Prostate gland (tissue), 2 donors: ENCODE data around the gene STK35. TPM values are rescaled to one million over a fixed set of nuclear protein-coding genes. Genes with fewer than 3 reads are reported as not detected.
A peak's percentile ranks its signal among the peaks of the same experiment; 100 is the strongest.

Experiments used
- DNase-seq: peaks from one replicate; pipeline ENCODE4 v3.0.0-alpha.2; 2019; ENCODE audit warnings: low spot score
- H3K27ac ChIP-seq, 2 donors: fragments of 200-600 bp; sonication (generic); 2 replicates each; pipeline ENCODE4 v1.5.1; 2017 to 2019
- H3K27me3 ChIP-seq: fragments of 200-600 bp; sonication (generic); replicated peaks from 2 replicates; pipeline ENCODE4 v1.5.1; 2019; ENCODE audit not compliant: insufficient read depth
- H3K36me3 ChIP-seq, 2 donors: fragments of 200-600 bp; sonication (generic); 1 replicate in 1 of 2; 2 replicates in 1 of 2; pipeline versions ENCODE4 v1.5.1 to v1.8.1; 2017 to 2019
- H3K4me1 ChIP-seq: fragments of 200-600 bp; sonication (generic); replicated peaks from 2 replicates; pipeline ENCODE4 v1.5.1; 2019
- H3K4me3 ChIP-seq, 2 donors: fragments of 200-600 bp; sonication (generic); 2 replicates each; pipeline ENCODE4 v1.5.1; 2017 to 2019
- H3K9me3 ChIP-seq: fragments of 200-600 bp; sonication (generic); 2 replicates; pipeline ENCODE4 v1.5.1; 2017
- POLR2A ChIP-seq: fragments of 450-650 bp; IDR thresholded peaks from one replicate; pipeline ENCODE4 v1.6.1; 2016; ENCODE audit warnings: antibody characterized with exemption, mild to moderate bottlenecking
- POLR2AphosphoS5 ChIP-seq: sonication (generic); formaldehyde crosslinking; IDR thresholded peaks from one replicate; pipeline ENCODE4 v1.6.1; 2017; ENCODE audit warnings: antibody characterized with exemption
- WGBS: methylation state at CpG from one replicate; pipeline ENCODE4 v1.1.5; 2018; 5-methylcytosine and 5-hydroxymethylcytosine counted together
- intact Hi-C: fragments of 100-400 bp; cut with DNase I; formaldehyde crosslinking; loops from one replicate; pipeline ENCODE4 v1.14.2; 2022
- total RNA-seq, 2 donors: library from RNA; depleted of rRNA; stranded (reverse); fragments of >200 nt; gene quantifications; one replicate each; pipeline ENCODE4 v1.1.0, GENCODE V29; 2016
- TF ChIP-seq, protein P1 (sequence below), 4 experiments: fragments of 200-600 bp in 2 of 4; fragments of 450-650 bp in 2 of 4; sonication (generic) in 2 of 4; IDR thresholded peaks; 1 replicate in 3 of 4; 2 replicates in 1 of 4; pipeline ENCODE4 v1.5.1; 2016 to 2019; ENCODE audit warnings: antibody characterized with exemption in 4 of 4, mild to moderate bottlenecking in 2 of 4, moderate library complexity in 2 of 4

Gene STK35
- total RNA-seq, 2 donors from 2014 or later = 24.2 to 40.7 TPM

DNA sequence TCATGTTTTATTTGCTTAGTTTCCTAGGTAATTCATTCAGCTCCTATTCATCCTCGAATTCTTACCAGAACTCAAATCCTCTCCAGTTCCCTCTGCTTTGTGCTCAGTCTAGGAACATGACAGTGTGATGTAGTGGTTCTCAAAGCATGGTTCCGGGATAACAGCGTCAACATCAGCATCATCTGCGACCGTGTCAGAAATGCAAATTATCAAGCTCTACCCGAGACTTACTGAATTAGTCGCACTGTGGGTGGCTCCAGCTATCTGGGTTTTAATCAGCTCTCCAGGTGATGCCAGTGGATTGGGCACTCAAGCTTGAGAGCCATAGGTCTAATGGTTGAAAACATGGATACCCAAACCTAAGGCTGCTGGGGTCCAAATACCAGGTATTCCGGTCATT lies 7.7 kb upstream of the STK35 start:
- 47% methylated on average over 8 of the region's 8 CpGs for WGBS
- H3K4me1 ChIP-seq = no peaks in the 10 kb centered on the region
- no peak overlapping the region for H3K4me3 ChIP-seq
- H3K36me3 ChIP-seq = no peaks in the 10 kb centered on the region
- TF ChIP-seq POLR2AphosphoS5 (no peak), POLR2A (no peak)
- TF ChIP-seq, protein P1, sequence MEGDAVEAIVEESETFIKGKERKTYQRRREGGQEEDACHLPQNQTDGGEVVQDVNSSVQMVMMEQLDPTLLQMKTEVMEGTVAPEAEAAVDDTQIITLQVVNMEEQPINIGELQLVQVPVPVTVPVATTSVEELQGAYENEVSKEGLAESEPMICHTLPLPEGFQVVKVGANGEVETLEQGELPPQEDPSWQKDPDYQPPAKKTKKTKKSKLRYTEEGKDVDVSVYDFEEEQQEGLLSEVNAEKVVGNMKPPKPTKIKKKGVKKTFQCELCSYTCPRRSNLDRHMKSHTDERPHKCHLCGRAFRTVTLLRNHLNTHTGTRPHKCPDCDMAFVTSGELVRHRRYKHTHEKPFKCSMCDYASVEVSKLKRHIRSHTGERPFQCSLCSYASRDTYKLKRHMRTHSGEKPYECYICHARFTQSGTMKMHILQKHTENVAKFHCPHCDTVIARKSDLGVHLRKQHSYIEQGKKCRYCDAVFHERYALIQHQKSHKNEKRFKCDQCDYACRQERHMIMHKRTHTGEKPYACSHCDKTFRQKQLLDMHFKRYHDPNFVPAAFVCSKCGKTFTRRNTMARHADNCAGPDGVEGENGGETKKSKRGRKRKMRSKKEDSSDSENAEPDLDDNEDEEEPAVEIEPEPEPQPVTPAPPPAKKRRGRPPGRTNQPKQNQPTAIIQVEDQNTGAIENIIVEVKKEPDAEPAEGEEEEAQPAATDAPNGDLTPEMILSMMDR (IDR thresholded peaks at IDR 0.05) = no peak
- no peak for DNase-seq
- no peak overlapping the region for H3K27ac ChIP-seq
- no peaks in the 10 kb centered on the region for H3K9me3 ChIP-seq
- H3K27me3 ChIP-seq = no peaks in the 10 kb centered on the region
- intact Hi-C loops = no loop called here

DNA sequence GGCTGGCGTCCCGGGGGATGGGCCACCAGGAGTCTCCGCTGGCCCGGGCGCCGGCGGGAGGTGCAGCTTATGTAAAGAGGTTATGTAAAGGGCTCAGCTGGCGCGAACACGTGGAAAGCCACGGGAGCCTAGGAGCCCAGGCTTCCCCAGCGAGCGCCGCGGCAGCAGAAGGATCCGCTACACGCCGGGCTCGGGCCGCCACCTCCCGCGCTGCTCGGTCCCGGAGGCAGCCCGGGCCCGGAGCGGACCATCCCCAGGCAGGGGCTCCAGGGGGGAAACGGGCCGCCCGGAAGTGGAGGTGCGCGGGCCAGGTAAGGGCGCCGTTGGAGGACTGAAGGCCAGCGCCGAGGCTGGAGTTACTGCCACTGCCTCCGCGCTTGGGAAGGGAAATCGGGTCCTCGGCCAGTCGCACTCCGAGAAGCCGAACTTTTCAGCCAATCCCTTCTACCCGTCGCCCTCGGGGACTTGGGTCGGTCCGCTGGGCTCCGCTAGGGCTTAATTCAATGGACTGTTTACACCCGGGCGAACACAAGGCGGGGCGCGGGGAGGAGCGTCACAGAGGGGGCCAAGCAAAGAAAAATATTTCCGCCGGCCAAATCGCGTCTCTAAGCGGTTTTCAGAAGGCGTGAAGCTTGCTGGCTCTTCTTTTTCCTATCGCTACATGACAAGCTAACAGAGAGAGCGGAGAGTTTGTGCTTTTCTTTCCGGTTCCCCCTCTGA lies 398 bp downstream of the STK35 start:
- intact Hi-C loops = loop anchor here (5.0 to 10.0 kb wide), 3 partner anchors 205 to 563 kb away; partner anchors contain the start of genes IDH3B and SIRPA
- no peaks in the 10 kb centered on the region for H3K9me3 ChIP-seq
- TF ChIP-seq, protein P1 (IDR thresholded peaks at IDR 0.05) = peak in 2 of 4 experiments; percentile 19 to 39
- TF ChIP-seq POLR2A = peak; percentile 44
- peak; percentile 60 for TF ChIP-seq POLR2AphosphoS5
- peak overlapping the region; percentile 99 for H3K27ac ChIP-seq
- WGBS = 0% methylated on average over 58 of the region's 64 CpGs
- no peaks in the 10 kb centered on the region for H3K27me3 ChIP-seq
- peaks cover 19% of the 10 kb centered on the region for H3K4me1 ChIP-seq
- DNase-seq = peak; percentile 88
- H3K36me3 ChIP-seq = no peaks in the 10 kb centered on the region
- H3K4me3 ChIP-seq = peak overlapping the region; percentile 83 to 99

DNA sequence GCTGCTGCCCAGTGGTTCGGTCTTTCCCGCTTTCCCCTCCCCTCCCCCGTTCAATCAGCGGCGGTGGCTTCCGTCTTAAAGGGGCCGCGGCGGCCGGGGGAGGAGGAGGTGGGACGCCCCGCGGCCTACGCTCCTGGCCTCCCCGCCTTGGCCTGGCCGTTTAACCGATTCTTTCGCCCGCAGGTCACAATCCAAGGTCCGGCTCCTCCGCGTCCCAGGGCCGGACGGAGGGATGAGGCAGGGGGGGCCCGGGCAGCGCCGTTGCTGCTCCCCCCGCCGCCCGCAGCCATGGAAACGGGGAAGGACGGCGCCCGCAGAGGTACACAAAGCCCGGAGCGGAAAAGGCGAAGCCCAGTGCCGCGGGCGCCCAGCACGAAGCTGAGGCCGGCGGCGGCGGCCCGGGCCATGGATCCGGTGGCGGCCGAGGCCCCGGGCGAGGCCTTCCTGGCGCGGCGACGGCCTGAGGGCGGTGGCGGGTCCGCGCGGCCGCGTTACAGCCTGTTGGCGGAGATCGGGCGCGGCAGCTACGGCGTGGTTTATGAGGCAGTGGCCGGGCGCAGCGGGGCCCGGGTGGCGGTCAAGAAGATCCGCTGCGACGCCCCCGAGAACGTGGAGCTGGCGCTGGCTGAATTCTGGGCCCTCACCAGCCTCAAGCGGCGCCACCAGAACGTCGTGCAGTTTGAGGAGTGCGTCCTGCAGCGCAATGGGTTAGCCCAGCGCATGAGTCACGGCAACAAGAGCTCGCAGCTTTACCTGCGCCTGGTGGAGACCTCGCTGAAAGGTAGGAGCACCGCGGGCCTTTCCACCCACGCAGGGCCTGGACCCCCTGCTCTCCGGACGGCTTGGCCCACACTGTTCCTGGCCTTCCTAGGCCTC lies 1.2 kb downstream of the STK35 start:
- Histone ChIP-seq H3K36me3 (no peaks in the 10 kb centered on the region), H3K27me3 (no peaks in the 10 kb centered on the region), H3K27ac (peak overlapping the region; percentile 99), H3K4me1 (peaks cover 19% of the 10 kb centered on the region), H3K4me3 (peak overlapping the region; percentile 83 to 99), H3K9me3 (no peaks in the 10 kb centered on the region)
- under 1% methylated on average over 85 of the region's 95 CpGs for WGBS
- DNase-seq = peak; percentile 81
- TF ChIP-seq, protein P1 (IDR thresholded peaks at IDR 0.05) = peak in 1 of 4 experiments; percentile 8
- peak; percentile 71 for TF ChIP-seq POLR2A
- peak; percentile 74 for TF ChIP-seq POLR2AphosphoS5
- intact Hi-C loops = loop anchor here (5.0 to 10.0 kb wide), 3 partner anchors 206 to 562 kb away; partner anchors contain the start of genes IDH3B and SIRPA

DNA sequence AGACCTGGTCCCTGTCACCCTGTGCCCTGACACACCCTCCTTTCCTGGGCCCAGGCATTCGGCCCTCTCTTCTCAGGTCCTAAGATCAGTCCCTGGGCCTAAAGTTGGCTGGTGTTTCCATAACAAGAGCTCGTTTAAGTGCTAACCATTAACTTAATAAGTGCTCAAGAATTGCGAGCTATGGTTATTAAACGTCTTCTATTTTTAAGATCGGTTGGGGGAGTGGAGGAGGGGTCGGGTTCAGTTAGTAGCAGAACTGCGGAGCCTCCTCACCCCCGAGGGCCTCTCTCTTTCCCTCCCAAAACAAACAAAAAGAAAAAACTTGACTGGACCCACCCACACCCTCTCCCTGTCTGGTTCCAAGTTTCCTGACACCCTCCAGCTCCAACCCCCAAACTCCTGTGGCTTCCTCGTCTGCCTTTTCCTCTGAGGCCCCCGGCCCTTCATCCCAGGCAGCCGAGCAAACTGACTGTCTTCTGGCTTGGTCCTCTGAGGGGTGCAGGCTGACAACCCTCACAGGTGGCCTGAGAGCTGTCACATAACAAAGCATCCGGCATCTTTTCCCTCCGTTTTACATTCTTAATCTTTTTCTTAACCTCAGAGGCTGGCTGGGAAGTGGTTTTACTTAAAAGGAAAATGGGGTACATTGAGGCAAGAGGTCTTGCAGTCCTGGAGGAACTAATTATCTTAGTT lies 2.0 kb downstream of the STK35 start:
- intact Hi-C loops = loop anchor here (5.0 to 10.0 kb wide), 3 partner anchors 206 to 561 kb away; partner anchors contain the start of genes IDH3B and SIRPA
- H3K36me3 ChIP-seq = no peaks in the 10 kb centered on the region
- H3K4me3 ChIP-seq = peak overlapping the region; percentile 83 to 99
- H3K4me1 ChIP-seq = peaks cover 19% of the 10 kb centered on the region
- no peak for DNase-seq
- no peaks in the 10 kb centered on the region for H3K9me3 ChIP-seq
- WGBS = 1% methylated on average over 13 of the region's 13 CpGs
- TF ChIP-seq, protein P1 (IDR thresholded peaks at IDR 0.05) = no peak
- TF ChIP-seq POLR2AphosphoS5 = no peak
- TF ChIP-seq POLR2A = no peak
- H3K27me3 ChIP-seq = no peaks in the 10 kb centered on the region
- H3K27ac ChIP-seq = peak overlapping the region; percentile 99
